GM21447 (cell line): Measurements from ENCODE around the gene HERC3.

Source experiments
- ATAC-seq: cut with Tn5 transposase; IDR thresholded peaks from one replicate; pipeline ENCODE4 v1.9.1; 2021; ENCODE audit not compliant: unreplicated experiment

The HERC3 gene

DNA sequence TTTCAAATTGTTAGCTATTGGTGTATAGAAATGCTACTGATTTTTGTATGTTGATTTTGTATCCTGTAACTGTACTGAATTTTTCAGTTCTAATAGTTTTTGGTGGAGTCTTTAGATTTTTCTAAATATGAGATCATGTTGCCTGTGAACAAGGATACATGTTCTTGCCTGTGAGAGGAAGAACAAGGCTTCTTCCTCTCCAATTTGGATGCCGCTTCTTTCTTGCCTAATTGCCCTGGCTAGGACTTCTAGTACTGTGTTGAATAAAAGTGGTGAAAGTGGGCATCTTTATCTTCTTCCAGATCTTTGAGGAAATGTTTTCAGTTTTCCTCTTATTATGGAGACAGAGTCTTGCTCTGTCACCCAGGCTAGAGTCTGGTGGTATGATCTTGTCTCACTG, 121.5 kb downstream of the HERC3 start:
- ATAC-seq = no peak

DNA sequence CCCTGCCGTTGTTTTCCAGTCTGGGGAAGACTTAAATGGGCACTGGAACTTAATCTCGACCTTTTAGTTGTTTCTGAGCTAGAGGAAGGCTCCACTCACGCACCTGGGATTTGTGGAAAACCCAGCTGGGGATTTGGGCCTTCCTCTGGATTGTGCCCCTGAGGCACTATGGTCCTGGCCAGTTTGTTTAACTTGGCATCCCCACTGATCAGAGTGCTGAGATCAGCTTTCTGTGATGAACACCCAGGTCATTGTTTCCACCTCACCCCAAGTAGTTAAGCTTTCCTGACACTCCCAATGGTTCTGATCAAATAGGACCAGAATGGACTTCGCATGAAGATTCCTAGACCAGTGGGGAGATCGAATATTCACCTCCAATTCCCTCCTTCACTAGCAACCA, 125.8 kb downstream of the HERC3 start:
- no peak for ATAC-seq

DNA sequence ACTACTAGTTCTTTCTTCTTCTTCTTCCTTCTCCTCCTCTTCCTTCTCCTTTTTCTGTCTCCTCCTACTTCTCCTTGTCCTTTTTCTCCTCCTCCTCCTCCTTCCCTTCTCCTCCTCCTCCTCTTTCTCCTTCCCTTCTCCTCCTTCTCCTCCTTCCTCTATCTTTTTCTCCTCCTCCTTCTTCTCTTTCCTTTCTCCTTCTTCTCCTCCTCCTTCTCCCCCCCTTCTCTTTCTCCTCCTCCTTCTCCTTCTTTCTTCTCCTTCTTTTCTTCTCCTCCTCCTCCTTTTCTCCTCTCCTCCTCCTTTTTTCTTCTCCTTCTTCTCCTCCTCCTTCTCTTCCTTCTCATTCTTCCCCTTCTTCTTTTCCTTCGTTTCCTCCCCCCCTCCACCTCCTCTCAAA, 127.1 kb downstream of the HERC3 start:
- no peak for ATAC-seq

DNA sequence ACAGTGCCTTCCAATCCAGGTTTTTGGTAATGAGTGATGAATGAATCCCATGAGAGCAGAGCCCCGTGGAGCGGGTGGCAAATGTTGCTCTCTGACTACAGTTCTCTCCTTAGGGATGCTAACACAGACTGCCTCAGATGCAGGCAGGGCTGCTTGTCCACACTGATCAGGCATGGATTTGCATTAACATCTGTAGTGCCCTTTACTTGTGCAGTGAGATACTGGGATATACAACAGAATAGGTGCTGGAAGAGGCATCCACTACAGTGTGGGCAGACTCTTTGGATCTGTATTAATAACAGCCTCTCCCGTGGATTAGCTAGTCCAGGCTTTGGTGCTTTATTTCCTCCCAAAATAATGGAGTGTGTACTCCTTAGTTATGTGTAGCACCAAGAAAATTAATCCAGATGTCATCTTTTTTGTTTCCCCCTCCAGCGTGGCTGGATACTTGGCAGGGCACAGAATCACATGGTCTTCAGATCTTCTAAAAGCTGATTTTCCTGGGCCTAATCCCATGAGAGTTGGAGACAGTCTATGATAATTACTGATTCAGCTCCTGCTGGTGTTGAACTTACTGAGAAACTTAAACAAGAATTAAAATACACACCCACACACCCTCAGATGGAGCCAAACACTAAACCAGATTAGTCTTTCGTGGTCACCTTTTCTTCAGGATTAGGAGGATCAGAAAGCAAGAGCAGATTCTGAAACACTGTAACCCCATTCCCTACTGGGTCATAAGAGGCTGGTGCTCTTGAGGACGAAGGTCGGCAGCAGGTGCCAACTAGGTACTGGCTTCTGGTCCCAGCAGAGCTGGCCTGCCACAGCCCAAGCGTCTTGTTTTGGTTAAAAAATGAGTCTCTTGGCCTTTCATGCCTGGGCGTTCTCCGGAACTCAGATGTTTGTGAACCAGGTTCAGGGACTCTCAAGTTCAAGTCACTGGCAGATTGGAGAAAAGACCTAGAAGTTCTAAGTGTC, 128.5 kb downstream of the HERC3 start:
- ATAC-seq = no peak

DNA sequence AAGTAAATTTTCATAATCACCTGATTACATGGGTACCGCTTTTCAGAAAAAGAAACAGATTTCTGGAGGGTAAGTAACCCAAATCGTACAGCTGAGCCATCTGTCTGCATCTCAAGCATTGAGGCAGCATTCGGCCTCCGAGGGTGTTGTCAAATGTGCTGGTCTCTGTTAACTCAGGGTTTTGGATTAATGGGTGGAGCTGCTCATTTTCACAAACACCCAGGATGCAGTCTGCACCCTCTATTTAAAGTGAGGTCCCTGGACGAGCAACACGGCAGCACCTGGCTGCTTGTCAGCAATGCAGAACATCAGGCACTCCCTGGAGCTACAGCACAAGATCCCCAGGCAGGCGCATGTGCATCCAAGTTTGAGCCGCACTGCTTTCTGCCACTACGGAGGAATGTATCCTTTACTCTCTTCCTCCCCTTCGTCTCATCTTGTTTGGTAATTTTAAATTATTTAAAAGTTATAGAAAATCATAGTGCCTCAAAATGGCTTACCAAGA, 130.0 kb downstream of the HERC3 start:
- no peak for ATAC-seq

DNA sequence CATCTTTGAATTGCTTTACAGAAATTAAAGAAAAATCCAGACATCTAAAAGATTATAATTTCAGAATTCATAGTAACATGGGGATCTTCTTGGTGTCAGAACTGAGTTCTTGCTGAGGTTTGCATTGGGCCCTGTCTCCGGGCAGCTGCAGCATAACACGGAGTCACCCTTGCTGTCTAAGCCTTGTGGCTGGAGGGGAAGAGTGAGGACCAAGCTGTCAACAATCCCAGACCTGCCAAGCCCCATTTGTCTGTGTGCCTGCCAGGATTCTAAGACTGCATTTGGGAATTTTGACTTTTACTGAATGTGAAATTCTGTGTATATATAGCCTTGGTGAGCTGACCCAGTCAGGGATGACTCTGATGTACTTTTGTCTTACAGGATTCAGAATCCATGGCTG, 130.5 kb downstream of the HERC3 start:
- no peak for ATAC-seq

DNA sequence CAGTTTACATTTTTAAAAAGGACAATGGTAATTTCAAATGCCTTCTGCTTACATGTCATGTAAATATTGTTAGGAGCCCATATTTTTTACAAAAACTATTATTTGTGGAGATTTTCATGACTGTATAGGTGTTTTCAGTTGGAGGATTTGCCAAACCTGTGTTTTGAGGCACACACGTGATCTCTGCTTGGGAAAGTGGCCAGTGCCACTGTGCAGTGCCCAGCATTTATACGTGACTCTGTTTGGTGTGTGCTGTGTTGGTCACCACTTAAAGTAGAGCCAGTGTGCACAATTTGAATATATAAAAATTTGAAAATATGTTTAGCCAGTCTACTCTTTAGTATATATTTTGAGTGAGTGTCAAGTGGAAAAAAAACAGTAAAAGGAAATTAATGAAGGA, 132.1 kb downstream of the HERC3 start:
- no peak for ATAC-seq

DNA sequence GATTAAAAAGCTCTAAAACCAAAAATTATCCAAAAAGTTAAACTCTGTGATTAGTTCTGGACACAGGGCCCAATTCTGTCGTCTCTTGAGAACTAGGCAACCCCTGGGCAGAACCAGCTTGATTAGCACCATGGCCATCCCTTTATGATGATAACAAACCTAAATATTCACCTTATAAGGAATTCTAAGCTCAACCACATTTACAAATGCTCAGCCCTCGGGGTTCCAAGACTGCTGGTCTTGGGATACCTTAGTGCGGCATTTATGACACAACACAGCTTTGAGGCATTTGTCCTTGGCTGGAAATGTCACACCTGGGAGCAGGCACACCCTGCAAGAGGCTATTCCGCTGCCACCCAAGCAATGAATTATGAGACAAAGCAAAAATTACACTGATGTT, 132.9 kb downstream of the HERC3 start:
- no peak for ATAC-seq

DNA sequence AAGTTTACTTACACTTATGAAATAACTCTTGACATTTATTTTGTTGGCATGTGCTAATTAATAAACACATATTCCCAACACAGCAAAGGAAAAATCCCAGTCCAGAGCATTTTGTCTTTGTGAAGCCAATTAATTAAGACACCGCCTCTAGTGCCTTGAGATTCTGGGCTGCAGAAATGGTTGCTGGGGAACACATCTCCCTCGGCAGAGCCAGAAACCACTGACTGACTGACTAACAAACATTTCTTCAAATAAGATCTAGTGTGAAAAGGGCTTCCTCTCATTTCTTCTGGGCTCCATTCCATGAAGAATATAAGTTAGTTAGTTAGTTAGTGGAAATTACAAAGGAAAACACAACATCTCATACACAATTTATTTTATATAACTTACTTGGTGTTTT, 133.7 kb downstream of the HERC3 start:
- ATAC-seq = no peak

DNA sequence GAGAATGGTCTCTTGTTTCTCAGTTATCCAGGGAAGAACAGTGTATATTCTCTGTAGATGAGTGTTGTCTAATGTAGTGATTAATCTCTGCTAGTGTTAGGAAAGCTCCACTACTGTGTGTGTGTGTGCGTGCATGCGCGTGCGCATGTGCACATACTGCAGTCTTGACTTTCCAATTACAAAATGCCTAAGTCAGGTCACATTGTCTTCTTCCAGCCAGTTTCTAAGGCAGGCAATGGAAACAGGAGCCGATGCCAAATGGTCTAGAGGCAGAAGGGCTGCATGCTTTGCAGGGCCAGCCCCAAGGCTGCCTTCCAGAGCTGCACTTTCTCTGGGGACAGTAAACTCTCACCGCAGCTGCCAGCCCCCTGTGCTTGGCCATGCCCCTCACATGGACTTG, 135.9 kb downstream of the HERC3 start:
- ATAC-seq = no peak

DNA sequence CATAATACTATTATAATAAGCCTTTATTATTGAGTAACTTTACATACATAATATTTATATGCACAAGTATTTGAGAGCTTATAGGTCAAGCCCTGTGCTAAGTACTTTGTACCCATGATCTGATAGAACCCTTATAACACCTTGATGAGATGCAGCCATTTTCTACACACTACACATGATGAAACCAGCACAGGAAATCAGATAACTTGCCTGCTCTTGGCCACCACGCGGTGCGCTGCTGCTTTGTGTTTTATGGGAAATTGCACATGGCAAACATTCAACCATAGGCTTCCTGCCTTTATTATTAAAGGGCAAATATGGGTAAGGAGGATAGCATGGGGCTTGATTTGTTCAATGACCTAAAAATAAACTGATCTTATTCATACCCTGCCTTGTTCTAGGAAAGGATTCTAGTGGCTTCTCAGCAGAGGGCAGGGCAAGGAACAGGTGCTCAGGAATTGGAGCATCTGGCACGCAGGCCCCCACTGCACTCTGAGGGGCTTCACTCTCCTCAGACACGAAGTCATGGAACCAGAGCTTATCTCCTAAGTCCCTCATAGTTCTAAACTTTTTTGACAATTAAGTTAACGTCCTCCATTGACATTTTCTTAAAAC, 137.0 kb downstream of the HERC3 start:
- ATAC-seq = no peak

DNA sequence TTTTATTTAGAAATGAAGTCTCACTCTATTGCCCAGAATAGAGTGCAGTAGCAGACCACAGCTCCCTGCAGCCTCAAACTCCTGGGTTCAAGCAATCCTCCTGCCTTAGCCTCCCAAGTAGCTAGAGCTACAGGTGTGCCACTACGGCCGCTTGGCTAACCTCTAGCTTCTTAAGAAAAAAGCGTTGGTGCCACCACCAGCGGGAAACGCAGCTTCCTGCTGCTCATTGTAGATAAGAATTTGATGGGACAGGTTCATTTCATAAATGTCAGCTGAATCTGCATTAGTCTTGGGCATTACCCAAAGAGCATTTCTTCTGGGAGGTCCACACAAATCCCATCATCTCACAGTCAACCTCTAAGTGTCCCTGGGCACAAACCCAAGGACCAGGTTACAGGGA, 138.5 kb downstream of the HERC3 start:
- no peak for ATAC-seq

DNA sequence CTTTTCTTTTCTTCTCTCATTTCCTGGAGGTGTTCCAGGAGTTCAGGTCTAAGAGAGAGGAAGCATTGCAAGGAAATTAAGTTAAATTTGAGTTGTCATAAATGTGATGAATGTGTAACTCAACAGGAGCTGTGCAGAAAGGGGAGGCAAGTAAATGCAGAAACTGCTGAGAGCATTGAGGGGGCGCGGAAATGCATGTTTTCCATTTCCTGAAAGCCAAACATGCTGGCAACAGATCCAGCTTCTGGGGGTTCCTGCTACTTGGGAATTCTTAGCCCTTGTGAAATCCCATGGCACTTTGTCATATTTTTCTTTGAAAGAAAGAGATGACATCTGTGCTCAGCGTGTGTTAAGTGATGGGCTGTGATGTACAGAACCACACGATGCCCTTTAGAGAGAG, 139.1 kb downstream of the HERC3 start:
- ATAC-seq = no peak

DNA sequence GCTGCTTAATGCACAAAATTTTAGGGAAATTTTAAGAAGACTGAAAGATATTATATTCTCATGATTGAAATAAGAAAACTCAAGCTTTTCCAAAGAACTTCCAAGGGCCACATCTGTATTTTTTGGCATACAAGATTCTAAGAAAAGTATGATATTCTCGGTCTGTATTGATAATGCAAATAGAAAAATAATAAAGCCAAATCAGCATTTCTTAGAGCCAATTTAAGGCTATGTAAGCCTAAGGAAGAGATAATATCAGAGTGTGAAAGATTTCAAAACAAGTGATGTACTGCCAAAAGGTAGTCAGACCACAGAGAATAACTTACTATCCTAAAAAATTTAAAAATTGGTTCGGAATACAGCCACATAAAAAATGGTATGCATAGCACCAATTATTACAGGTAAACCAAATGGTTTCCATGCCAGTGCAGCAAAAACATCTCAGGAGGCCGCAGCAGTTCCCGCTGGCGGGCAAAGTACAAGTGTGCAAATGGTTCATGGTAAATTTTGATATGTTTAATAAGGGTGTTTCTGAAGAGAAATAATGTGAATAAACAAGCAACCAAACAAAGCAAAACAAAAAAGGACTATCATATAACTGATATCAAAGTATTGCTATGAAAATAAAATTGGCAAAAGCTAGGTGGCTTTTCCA, 140.6 kb downstream of the HERC3 start:
- ATAC-seq = no peak

DNA sequence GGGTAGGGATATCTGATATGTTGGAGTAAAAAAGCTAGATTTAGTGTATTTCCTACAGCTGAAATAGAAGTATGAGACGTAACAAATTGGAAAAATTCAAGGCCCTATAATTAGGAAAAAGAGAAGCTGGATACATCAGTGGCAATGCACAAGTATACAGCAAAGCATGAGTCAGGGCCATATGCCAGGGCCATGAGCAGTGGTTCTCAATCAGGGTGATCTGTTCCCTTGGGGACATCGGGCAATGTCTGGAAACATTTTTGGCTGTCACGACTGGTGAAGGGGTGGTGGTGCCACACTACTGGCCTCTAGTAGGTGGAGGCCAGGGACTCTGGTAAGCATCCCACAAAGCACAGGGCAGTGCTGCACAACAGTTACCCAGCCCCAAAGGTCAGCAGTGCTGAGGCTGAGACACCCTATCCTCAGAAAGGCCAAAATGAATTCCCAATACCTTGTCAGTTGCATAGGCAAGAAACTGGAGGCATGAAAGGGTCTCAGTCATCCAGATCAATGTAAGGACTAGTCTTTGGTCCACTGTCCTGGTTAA, 142.2 kb downstream of the HERC3 start:
- ATAC-seq = no peak

DNA sequence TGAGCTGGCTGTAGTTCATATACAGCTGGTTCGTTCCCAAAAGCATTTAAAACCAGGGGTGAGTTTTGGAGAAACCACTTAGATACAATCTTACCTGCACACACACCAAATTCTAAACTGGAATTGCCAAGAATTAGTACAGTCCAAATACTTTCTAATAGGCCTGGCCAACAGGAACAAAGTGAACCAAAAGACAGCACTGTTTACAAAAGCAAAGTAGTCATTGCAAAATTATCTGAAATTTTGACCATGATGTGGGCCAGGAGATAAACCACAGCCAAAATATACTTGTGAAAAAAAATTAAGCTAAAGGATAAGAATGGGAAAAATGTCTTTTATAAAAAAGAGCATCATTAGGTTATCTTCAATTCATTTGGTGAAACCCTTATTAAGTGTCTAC, 143.3 kb downstream of the HERC3 start:
- no peak for ATAC-seq

DNA sequence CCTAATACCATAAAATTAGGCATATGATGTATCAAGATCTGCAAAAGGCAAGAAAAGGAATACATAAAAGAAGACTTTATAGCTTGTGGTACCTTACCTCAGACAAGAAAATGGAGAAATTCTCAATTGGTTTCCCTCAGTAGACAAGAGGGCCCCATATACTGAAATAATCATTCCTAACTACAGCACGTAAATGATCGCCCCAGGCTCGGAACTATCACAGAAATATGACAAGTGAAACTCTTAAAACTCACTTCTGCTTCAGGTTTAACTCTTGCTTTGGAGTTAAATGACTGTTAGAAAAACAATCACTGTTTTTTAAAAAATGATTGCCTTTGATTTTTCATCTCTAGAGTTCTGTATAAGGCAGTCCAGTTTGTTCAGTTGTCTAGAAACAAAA, 144.0 kb downstream of the HERC3 start:
- no peak for ATAC-seq

DNA sequence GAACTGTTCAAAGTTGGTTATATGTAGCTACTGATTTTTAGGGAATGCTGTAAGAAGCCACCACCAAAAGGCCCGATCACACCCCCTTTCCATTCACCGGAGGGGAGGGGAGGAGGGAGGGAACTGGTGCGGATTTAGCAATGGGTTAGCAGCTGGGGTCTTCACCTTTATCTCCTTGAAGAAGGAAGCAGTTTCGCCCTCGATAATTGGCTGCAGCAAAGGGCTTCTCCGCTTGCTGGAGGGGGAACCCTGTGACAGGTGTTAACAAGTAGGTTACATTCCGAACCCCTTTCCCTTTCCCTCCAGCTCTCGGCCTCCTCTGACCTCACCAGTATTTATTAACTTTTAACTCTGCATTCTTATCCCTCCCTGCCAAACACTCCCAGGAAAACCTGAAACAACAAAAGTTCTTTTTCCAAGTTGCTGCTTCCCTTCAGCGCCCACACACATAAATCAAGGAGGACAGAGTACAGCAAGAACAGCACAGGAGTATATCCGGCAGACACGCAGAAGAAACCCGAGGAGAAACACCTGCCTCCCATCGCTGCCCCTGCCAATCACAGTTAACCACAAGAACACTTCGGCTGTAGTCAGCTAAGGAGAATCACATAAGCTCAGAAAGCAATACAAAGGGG, 145.1 kb downstream of the HERC3 start:
- ATAC-seq = peak; percentile 97

DNA sequence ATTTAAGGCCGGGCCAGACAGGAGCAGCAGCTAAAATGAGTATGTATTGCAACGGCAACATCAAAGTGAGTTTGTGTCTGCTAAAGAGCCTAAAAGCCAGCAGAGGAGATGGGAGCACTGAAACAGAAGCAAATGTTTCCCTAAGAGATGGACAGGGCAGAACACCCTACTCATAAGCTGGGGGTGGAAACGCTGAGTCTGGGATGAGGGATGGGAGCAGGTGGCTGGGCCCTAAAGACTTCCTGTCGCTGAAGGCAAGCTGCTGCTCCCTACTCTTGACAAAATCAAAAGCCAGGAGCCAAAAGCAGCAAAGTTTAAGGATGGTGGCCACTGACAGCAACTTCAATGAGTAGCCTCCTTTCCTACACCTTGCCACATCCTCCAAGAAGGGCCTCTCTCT, 145.9 kb downstream of the HERC3 start:
- ATAC-seq = no peak

DNA sequence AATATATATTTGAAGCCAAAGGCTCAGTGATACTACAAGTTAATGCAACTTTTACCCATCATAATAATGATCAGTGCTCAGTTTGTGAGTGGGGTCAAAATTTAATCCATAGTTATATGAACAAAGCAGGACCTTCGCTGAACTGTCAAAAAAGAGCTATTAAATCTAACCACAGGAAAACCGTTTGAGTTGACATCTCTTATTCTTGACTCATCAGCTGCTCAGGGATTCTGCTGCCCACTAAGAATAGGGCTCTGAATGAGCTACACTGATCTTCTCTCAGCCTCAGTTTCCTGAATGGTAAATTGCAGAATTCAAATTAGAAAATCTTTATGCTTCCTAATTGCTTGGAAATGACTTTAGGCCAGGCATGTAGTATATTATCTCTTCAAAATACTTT, 150.3 kb downstream of the HERC3 start:
- ATAC-seq = no peak

DNA sequence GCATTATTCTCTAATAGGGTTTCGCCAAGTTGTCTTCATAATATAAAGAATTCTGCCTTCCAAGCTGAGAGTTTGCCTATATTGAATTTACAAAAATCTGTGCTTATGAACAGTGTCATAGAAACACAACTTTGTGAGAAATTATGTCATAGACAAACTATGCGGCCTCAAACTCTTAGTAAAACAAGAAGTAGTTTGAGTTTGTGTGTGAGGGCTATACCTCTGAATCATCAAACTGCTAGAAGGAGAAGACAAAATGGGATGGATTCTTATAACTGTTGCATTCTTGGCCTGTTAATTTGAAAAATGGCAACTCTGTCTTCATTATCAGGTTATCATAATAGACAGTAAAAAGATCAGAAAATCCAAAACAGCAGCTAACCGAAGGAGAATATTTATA, 151.4 kb downstream of the HERC3 start:
- no peak for ATAC-seq
